Measurements from ENCODE around the gene PRKCA.

DNA sequence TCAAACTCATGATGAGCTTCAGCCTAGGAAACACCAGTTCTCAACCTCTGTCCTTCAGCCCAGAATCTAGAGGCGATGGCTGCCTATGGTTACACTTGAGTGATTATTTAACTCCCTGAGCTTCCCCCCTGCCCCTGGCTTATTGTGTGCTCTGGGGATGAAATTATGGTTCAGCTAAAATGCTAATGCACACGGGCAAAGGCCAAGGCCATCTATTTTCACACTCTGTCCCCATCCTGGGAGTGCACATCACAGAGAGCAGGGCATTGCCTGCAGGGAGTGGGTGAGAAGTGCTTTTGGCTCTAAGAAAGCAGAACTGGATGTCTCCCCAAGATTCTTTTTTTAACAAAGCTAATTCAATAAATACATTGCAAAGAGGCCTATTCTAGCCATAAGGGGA lies 510.9 kb downstream of the PRKCA start:
- TF ChIP-seq POLR2AphosphoS5 (IDR thresholded peaks at IDR 0.05) (no peak), POLR2A (IDR thresholded peaks at IDR 0.05) (no peak)
- TF ChIP-seq, protein P1, sequence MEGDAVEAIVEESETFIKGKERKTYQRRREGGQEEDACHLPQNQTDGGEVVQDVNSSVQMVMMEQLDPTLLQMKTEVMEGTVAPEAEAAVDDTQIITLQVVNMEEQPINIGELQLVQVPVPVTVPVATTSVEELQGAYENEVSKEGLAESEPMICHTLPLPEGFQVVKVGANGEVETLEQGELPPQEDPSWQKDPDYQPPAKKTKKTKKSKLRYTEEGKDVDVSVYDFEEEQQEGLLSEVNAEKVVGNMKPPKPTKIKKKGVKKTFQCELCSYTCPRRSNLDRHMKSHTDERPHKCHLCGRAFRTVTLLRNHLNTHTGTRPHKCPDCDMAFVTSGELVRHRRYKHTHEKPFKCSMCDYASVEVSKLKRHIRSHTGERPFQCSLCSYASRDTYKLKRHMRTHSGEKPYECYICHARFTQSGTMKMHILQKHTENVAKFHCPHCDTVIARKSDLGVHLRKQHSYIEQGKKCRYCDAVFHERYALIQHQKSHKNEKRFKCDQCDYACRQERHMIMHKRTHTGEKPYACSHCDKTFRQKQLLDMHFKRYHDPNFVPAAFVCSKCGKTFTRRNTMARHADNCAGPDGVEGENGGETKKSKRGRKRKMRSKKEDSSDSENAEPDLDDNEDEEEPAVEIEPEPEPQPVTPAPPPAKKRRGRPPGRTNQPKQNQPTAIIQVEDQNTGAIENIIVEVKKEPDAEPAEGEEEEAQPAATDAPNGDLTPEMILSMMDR (IDR thresholded peaks at IDR 0.05), result no peak

Data from prostate gland (tissue), 2 donors.